ENCODE results near the gene ELL. TPM values are rescaled to one million over a fixed set of nuclear protein-coding genes. Genes with fewer than 3 reads are reported as not detected.

ELL gene
- total and polyA plus RNA-seq, 8 donors: 4.1 to 88.7 (median 11.2) TPM

GRCh38 chr19:18507727-18508440, 14.0 kb downstream of the ELL start:
- peak overlapping the region in 4 of 5 donors; percentile 54 to 75 (median 64) for H3K27ac ChIP-seq
- H3K36me3 ChIP-seq: no peaks in the 10 kb centered on the region
- peak in 1 of 2 donors; percentile 69 for DNase-seq
- WGBS, 5 donors: 65 to 76% (median 69%) methylated on average over 6 to 11 of the region's 11 CpGs
- H3K27me3 ChIP-seq: no peaks in the 10 kb centered on the region
- peak overlapping the region in 1 of 4 donors; percentile 32 for H3K4me3 ChIP-seq
- intact Hi-C loops (cut with DNase I; ENCODE audit: low total_unique reads): no loop called here
- no peak for TF ChIP-seq POLR2AphosphoS5 (IDR thresholded peaks at IDR 0.05)
- TF ChIP-seq CTCF (IDR thresholded peaks at IDR 0.05): no peak
- no peak for TF ChIP-seq POLR2A (IDR thresholded peaks at IDR 0.05)
- no peak for TF ChIP-seq EP300 (IDR thresholded peaks at IDR 0.05)
- no peaks in the 10 kb centered on the region for H3K9me3 ChIP-seq
- H3K4me1 ChIP-seq: peaks cover 62 to 97% (median 84%) of the 10 kb centered on the region in 4 donors

- peak in 1 of 2 donors; percentile 74 for DNase-seq
- 21 to 51% (median 44%) methylated on average over 4 to 9 of the region's 9 CpGs for WGBS, 5 donors
- Histone ChIP-seq H3K9me3 (no peaks in the 10 kb centered on the region), H3K36me3 (no peaks in the 10 kb centered on the region), H3K27me3 (no peaks in the 10 kb centered on the region), H3K4me1 (peaks cover 69 to 97% (median 88%) of the 10 kb centered on the region in 4 donors), H3K4me3 (peak overlapping the region in 1 of 4 donors; percentile 32), H3K27ac (peak overlapping the region in 4 of 5 donors; percentile 54 to 75 (median 64))
- intact Hi-C loops (cut with DNase I; ENCODE audit: low total_unique reads): no loop called here
- TF ChIP-seq POLR2AphosphoS5 (IDR thresholded peaks at IDR 0.05) (peak; percentile 34 to 41 (median 37)), POLR2A (IDR thresholded peaks at IDR 0.05) (no peak), CTCF (IDR thresholded peaks at IDR 0.05) (no peak)
These were observed 14.7 kb downstream of the ELL start for GRCh38 chr19:18507021-18507726.

- no peak overlapping the region for H3K4me3 ChIP-seq
- no peak for DNase-seq
- intact Hi-C loops (cut with DNase I; ENCODE audit: low total_unique reads): no loop called here
These were observed 15.6 kb downstream of the ELL start for GRCh38 chr19:18506101-18506930.

GRCh38 chr19:18504886-18505610, 16.8 kb downstream of the ELL start:
- no peak overlapping the region for H3K4me3 ChIP-seq
- intact Hi-C loops (cut with DNase I; ENCODE audit: low total_unique reads): no loop called here
- TF ChIP-seq POLR2AphosphoS5 (IDR thresholded peaks at IDR 0.05): no peak
- TF ChIP-seq CTCF (IDR thresholded peaks at IDR 0.05): no peak
- no peak for TF ChIP-seq EP300 (IDR thresholded peaks at IDR 0.05)
- no peak for TF ChIP-seq POLR2A (IDR thresholded peaks at IDR 0.05)
- H3K27ac ChIP-seq: peak overlapping the region in 3 of 5 donors; percentile 36 to 75 (median 54)
- no peak for DNase-seq
- 55 to 77% (median 69%) methylated on average over 6 to 8 of the region's 8 CpGs for WGBS, 5 donors
- no peaks in the 10 kb centered on the region for H3K9me3 ChIP-seq
- H3K36me3 ChIP-seq: no peaks in the 10 kb centered on the region
- no peaks in the 10 kb centered on the region for H3K27me3 ChIP-seq
- H3K4me1 ChIP-seq: peaks cover 89 to 100% (median 100%) of the 10 kb centered on the region in 4 donors

More at GRCh38 chr19:18506101-18506930, 15.6 kb downstream of the ELL start:
- TF ChIP-seq EP300 (IDR thresholded peaks at IDR 0.05) (no peak), POLR2AphosphoS5 (IDR thresholded peaks at IDR 0.05) (no peak), POLR2A (IDR thresholded peaks at IDR 0.05) (no peak)
- Histone ChIP-seq H3K36me3 (no peaks in the 10 kb centered on the region), H3K4me1 (peaks cover 77 to 99% (median 93%) of the 10 kb centered on the region in 4 donors), H3K27ac (peak overlapping the region; percentile 6 to 75 (median 57)), H3K9me3 (no peaks in the 10 kb centered on the region), H3K27me3 (no peaks in the 10 kb centered on the region)
- WGBS, 5 donors: 67 to 71% (median 69%) methylated on average over 13 to 19 of the region's 19 CpGs
